IPS-18c (cell line): ENCODE data around the gene SNRPF.
"Not testable (repeated sequence)": the region's sequence is repeated elsewhere in the genome, so short reads cannot be mapped to it uniquely, and the experiment has no call there.

Source experiments
- H3K4me3 ChIP-seq: 2 replicates; pipeline ENCODE4 v1.7.0; 2013; ENCODE audit warnings: low read depth, mild to moderate bottlenecking, low read length, moderate library complexity; ENCODE audit not compliant: insufficient read depth
- H3K9me3 ChIP-seq: one replicate; pipeline ENCODE4 v1.6.1; 2013; ENCODE audit warnings: mild to moderate bottlenecking, low read length, moderate library complexity; ENCODE audit not compliant: control insufficient read depth, insufficient read depth

Gene SNRPF

DNA sequence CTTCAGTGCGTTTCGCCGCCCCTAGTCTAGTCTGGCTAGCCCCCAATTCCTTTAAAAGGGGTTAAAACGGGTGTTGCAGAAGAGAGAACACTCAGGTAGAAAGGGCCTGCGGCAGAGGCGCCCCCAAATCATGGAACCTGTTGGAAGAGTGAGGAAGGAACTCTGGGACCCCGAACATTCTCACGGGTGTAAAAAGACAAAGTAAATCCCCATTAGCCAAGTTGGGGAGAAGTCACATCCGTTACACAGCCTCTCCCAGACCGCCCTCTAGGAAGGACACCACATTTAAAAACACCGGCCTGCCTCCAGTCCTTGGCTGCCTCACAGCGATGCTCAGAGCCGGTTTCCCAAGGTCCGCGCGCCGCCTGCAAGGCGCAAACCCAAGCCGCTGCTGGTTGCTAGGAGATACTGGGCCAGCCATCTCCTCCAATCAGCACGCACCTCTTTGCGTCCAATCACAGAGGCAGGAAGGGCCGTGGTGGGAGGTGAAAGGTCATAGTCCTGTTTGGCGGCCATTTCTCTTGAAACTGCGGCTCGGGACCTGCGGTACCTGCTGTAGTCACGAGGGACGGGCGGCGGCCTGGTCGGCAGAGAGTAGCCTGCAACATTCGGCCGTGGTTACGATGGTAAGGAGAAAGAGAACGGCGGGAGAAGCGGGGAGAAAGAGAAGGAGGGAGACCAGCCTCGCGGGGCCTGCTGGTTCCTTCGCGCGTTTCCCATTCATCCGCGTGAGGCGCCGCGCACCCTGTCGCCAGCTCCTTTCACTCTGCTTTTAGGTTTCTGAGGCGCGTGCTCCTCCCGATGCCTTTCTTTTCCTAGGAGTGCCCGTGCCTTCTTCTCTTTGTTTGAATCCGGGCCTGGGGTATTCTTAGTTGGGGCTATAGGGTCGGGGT, at the start of gene SNRPF:
TSS of gene SNRPF (plus strand) at position 502 of the 893 bp plus-strand sequence. CDS start at position 624, 122 bp downstream.
- no peaks in the 10 kb centered on the region for H3K9me3 ChIP-seq
- H3K4me3 ChIP-seq = peak within 1 kb of the TSS; percentile 74

DNA sequence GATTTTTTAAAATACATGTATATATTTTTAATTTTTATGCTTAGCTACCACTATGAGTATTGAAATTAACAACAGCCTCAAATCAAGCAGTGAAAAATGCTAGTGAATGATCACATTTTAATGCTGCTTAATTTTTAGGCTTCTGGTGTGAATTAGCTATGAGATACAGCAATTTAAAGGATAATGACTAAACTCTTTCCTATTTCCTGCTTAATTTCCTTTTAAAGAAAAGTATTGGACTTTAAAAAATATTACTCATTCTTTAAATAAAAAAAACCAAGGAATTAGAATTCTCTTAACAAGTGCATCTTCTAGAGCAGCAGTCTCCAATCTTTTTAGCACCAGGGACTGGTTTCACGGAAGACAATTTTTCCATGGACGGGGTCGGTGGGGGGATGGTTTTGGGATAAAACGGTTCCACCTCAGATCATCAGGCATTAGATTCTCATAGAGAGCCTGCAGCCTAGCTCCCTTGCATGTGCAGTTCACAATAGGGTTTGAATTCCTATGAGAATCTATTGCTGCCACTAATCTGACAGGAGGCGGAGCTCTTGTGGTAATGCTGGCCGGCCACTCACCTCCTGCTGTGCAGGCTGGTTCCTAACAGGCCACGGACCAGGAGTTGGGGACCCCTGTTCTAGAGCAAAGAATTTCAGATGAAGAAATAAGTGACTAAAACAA, 49.6 kb upstream of the SNRPF start:
- Histone ChIP-seq H3K9me3 (no peaks in the 10 kb centered on the region), H3K4me3 (no peak overlapping the region)

DNA sequence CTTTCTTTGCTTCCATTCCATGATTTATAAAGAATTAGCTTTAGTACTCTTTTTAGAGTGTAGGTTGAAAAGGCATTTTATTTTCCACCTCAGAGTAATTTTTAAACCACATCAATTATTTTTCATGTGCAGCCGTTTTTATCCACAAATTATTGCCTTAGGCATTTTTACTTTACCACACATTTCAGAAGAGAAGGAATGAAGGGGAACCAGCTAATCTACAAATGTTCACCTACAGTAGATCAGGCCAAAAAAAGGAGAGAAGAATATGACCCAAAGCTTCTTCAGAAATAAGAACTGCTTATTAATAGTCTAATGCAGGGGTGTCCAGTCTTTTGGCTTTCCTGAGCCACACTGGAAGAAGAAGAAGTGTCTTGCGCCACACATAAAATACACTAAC, 48.3 kb upstream of the SNRPF start:
- Histone ChIP-seq H3K9me3 (no peaks in the 10 kb centered on the region), H3K4me3 (no peak overlapping the region)

DNA sequence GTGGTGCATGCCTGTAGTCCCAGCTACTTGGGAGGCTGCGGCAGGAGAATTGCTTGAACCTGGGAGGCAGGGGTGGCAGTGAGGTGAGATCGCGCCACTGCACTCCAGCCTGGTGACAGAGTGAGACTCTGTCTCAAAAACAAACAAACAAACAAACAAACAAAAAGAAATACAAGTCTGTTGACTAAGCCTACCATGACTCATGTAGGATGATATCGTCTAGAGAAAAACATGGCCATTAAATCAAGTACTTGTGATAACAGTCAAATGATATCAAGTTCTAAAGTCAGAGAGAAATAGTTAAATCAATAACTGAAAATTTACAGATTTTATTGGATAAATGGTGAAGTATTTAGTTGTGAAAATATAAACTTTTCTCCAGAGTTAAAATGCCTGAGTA, 46.6 kb upstream of the SNRPF start:
- H3K4me3 ChIP-seq = not testable (repeated sequence)

DNA sequence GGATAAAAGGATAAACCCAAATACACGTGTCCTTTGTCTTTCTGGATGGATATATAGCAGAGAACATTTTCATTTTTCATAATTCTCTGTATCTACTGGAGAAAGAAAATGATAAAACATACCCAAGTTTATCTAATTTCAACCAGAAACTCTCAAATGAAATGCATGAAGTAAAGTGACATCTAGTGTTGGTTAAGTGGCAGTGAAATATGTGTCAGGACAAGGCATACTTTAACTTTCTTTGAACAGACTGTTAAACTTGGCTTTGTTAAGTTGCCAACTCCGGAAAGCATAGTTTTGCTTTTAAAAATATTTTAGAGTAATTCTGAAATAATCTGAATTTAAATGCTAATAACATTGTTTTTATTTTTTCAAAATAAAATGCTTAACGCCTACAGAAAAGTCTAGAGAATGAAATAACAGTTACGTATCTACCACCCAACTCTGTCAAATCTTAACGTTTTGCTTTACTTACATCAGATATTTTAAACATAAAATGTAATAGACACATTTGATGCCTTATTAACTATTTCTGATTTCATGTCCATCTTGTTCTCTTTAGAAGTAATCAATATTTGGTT, 43.0 kb upstream of the SNRPF start:
- Histone ChIP-seq H3K4me3 (no peak overlapping the region), H3K9me3 (no peaks in the 10 kb centered on the region)

More for the DNA sequence above, 46.6 kb upstream of the SNRPF start:
- H3K9me3 ChIP-seq = not testable (repeated sequence)

DNA sequence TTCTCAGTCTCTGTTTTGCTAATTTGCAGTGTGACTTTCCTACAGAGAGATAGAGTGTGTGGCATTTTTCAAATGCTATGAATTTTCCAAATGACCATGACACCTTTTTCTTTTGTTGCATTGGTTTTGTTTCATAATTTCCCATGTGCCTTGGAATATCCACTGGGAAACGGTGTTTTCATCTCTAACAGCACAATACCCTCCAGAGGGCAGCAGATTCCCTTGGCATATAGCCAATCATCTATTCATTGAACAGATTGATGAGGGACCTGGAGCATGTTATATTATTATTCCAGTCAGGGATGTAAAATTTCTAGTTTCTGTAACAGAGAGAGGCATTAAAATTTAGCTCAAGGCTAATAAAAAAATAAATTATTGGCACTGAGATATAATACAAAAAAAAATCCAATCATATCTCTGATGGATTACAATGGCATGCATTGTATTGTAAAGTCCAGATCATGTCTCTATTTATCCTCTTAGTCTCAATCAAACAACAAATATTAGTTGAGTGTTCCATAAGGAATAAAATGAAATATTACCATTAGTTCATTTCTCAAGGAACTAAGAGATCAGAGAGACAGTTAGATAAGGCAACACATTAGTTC, 38.6 kb upstream of the SNRPF start:
- H3K4me3 ChIP-seq = no peak overlapping the region
- no peaks in the 10 kb centered on the region for H3K9me3 ChIP-seq

DNA sequence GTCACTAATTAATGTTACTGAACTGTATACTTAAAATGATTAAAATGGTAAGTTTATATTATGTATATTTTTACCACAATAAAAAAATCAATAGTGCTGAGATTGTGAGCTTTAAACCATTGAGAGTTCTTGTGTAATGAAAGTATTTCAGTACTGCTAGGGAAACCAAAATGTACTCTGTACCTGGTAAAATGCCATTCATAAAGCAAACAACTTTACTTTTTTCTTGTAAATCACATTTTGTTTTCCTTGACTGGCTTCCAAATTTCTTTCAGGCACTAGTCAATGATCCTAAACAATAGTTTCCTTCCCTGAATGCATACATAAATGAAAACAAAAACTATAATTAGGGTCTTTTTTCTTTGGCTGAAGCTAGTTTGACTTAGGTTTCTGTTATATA, 29.4 kb upstream of the SNRPF start:
- no peak overlapping the region for H3K4me3 ChIP-seq
- no peaks in the 10 kb centered on the region for H3K9me3 ChIP-seq

DNA sequence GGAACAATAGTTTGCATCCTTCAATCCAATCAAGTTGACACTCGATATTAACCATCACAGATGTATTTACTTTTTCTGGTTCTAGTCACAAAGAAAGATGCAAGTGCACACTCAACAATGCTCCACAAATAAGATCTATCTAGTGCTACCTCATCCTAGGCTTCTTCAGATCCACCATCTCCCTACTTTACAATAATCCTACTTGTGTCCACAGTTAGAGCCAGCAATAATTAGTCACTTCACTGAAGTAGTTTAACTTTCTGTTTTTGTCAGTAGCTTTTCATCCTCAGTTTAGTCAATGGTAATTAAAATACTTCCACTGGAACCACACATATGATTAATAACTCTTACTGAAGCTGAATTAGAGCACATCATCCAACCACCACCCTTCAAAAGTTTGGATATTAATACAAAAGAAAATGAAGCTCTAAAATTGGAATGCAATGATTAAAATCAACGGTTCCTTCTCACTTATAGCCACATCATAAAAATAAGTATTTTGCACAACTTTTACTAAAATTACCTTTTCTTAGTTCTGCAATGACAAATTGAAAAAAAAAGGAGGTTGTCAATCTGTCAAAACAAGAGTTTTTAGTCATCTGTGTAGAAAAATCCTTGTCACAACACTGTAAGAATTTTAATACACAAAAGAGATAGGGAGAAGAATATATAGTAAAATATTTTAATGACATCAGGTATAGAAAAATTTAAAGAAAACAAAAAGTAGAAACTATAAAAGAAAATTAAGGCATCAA, 28.2 kb upstream of the SNRPF start:
- no peaks in the 10 kb centered on the region for H3K9me3 ChIP-seq
- H3K4me3 ChIP-seq = no peak overlapping the region

DNA sequence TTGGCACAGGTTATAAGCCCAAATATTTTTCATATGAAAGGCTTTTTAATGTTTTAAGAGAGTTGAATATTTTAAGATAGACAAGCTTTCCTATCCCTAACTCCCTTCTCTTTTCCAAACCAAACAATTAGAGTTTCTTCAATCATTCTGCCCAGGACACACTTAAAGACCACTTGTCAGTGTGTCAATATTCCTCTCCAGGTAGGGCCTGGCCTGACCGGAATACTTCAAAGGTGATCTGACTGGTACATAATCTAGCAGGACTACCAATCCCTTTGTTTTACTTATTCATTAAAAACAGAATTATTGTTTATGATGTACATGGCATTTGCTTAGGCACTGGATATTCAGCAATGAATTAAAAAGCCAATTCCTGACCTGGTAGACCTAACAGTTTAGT, 24.2 kb upstream of the SNRPF start:
- no peak overlapping the region for H3K4me3 ChIP-seq
- peaks cover 3% of the 10 kb centered on the region for H3K9me3 ChIP-seq

DNA sequence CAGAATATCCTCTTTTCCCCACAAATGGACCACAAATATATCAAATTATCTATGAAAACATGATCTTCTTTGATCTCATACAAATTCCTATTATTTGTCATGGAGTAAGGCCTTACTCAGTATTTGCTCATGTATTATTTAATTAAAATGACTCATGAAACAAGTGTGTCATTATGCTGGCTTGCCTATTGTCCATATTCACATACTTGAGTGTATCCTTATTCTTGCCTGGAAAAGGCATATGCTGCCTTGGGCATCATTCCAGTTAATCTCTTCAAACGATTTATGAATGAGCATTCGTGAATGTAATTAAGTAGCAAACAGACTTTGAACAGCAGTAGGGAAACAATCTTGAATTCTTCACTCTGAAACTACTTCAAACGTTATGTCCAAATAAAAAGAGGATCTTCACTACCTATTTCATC, 22.6 kb upstream of the SNRPF start:
- peaks cover 3% of the 10 kb centered on the region for H3K9me3 ChIP-seq
- no peak overlapping the region for H3K4me3 ChIP-seq

DNA sequence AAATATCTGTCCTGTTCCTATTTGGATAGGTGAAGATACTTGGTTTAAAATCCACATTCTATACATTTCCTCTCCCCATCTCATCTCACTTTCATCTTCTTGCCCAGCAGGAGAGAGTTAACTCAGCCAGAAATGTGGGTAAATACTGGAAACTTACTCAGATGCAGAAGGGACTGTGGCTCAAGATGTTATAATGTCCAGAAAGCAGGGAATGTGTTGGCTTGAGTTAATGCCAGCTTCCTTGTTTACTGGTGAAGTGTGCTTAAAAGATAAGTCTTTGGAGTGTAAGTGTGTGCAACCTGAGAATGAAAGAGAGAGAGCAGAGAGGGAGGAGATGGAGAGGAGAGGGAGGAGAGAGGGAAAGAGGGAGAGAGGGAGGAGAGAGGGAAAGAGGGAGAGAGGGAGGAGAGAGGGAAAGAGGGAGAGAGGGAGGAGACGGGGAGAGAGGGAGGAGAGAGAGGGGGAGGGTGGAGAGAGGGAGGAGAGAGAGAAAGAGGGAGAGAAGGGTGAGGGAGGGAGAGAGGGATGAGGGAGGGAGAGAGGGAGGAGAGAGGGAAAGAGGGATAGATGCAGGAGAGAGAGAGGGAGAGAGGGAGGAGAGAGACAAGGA, 22.0 kb upstream of the SNRPF start:
- H3K9me3 ChIP-seq = peaks cover 3% of the 10 kb centered on the region
- H3K4me3 ChIP-seq = no peak overlapping the region

DNA sequence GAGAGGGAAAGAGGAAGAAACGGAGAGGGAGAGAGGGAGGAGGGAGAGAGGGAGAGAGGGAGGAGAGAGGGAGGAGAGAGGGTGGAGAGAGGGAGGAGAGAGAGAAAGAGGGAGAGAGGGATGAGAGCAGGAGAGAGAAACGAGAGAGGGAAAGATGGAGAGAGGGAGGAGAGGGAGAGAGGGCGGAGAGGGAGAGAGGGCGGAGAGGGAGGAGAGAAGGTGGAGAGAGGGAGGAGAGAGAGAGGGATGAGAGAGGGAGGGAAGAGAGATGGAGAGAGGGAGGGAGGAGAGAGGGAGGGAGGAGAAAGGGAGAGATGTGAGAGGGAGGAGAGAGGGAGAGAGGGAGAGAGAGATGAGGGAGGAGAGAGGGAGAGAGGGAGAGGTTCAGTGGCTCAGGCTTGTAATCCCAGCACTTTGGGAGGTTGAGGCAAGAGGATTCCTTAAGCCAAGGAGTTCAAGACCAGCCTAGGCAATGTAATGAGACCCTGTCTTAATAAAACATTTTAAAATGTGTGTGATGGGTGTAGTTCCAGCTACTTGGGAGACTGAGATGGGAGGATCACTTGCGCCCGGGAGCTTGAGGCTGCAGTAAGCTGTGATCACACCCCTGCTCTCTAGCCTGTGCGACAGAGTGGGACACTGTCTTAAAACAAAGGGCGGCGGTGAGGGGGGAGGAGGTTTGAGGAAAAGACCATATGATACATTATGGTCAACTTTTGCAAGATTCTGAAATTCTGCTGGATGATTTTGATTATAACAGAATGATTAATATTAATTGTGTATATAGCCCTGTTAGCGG, 21.3 kb upstream of the SNRPF start:
- Histone ChIP-seq H3K9me3 (peaks cover 3% of the 10 kb centered on the region), H3K4me3 (no peak overlapping the region)

DNA sequence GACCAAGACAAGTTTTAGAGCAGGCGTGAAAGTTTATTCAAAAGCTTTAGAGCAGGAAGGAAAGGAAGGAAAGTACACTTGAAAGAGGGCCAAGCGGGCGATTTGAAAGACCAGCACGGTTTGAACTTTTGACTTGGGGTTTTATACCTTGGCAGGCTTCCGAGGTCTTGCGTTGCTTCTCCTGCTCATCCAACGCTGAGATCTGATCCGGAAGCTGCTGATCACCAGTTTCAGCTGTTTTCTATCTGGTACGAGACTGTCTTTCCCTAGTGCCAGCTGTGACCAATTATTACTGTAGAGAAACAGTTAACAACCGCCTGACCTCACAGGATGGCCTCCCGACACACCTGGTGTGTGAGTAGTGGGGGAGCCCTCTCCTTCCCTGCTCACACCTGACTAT, 20.6 kb upstream of the SNRPF start:
- H3K9me3 ChIP-seq = peaks cover 3% of the 10 kb centered on the region
- no peak overlapping the region for H3K4me3 ChIP-seq

DNA sequence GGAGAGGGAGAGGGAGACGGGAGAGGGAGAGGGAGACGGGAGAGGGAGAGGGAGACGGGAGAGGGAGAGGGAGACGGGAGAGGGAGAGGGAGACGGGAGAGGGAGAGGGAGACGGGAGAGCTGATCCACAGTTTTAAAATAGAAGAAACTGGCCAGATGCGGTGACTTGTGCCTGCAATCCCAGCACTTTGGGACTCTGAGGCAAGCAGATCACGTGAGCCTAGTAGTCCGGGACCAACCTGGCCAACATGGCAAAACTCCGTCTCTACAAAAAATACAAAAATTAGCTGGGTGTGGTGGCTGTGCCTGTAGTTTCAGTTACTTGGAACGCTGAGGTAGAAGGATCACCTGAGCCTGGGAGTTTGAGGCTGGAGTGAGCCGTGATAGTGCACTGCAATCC, 16.3 kb upstream of the SNRPF start:
- H3K4me3 ChIP-seq = peak overlapping the region; percentile 43
- not testable (repeated sequence) for H3K9me3 ChIP-seq

DNA sequence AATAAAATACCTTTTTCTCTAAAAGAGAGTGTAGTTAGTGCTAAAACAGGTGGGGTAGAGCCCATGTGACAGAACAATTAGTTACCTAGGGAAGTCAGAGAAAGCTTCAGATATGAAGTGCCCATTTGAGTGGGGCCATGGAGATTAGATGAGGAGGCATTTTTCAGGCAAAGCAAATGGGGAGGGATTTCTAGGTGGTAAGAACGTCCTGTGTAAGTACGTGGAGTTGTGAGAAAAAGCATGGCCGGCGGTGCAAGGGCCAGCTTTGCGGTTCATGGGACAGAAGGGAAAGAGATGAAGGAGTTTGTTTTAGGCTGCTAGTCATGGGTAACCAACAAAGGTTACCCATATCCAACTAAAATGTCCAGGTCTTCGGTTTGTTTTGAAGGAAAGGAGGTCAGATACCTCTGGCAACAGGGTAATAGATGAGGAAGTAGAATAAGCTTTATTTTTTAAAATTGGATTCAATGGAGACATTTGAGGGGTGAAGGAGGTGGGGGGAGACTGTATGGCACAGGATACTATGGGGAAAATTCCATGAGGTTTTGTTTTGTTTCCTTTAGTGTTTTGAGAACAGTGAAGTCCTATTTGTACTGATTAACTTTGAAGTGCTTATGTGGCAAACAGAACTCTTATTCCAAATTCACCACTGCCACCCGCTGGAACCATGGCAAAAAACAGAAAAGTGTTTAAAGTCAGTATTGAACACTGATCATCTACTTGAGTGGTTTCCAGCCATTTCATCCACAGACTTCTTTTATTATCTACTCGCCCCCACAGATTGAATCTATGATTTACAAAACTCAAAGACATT, 10.0 kb upstream of the SNRPF start:
- Histone ChIP-seq H3K9me3 (no peaks in the 10 kb centered on the region), H3K4me3 (no peak overlapping the region)
